Parathyroid adenoma (tissue), 2 donors: ENCODE measurements around the gene HAUS7.

ENCODE experiments used
- H2AFZ ChIP-seq: fragments of 300-600 bp; sonication (generic); one replicate; pipeline ENCODE4 v1.7.0; 2017; ENCODE audit warnings: antibody characterized with exemption, mild to moderate bottlenecking
- H3K27ac ChIP-seq: fragments of 300-600 bp; sonication (generic); one replicate; pipeline ENCODE4 v1.7.0; 2017
- H3K27me3 ChIP-seq: fragments of 300-600 bp; sonication (generic); one replicate; pipeline ENCODE4 v1.7.0; 2017; ENCODE audit warnings: low read length; ENCODE audit not compliant: control insufficient read depth, insufficient read depth
- H3K36me3 ChIP-seq: fragments of 300-600 bp; sonication (generic); one replicate; pipeline ENCODE4 v1.7.0; 2017; ENCODE audit warnings: low read length; ENCODE audit not compliant: control insufficient read depth, insufficient read depth
- H3K4me1 ChIP-seq: fragments of 300-600 bp; sonication (generic); one replicate; pipeline ENCODE4 v1.7.0; 2017; ENCODE audit warnings: control low read depth
- H3K4me2 ChIP-seq: fragments of 300-600 bp; sonication (generic); one replicate; pipeline ENCODE4 v1.7.0; 2017; ENCODE audit warnings: low read length
- H3K4me3 ChIP-seq: fragments of 300-600 bp; sonication (generic); one replicate; pipeline ENCODE4 v1.7.0; 2017; ENCODE audit warnings: low read depth, low read length
- H3K79me2 ChIP-seq: fragments of 300-600 bp; sonication (generic); one replicate; pipeline ENCODE4 v1.7.0; 2017; ENCODE audit warnings: control low read depth
- H3K9ac ChIP-seq: fragments of 300-600 bp; sonication (generic); one replicate; pipeline ENCODE4 v1.7.0; 2017; ENCODE audit warnings: mild to moderate bottlenecking
- H3K9me3 ChIP-seq: fragments of 300-600 bp; sonication (generic); one replicate; pipeline ENCODE4 v1.7.0; 2017; ENCODE audit warnings: low read length; ENCODE audit not compliant: control insufficient read depth
- CTCF ChIP-seq: fragments of 300-600 bp; sonication (generic); IDR thresholded peaks from one replicate; pipeline ENCODE4 v1.7.0; 2017; ENCODE audit warnings: antibody characterized with exemption, mild to moderate bottlenecking
- donor health status: primary hyperparathyroidism.

The HAUS7 gene

GRCh38 chrX:153482376-153483015 lies 12.1 kb upstream of the HAUS7 start:
- no peak overlapping the region for H2AFZ ChIP-seq
- no peaks in the 10 kb centered on the region for H3K27me3 ChIP-seq
- no peaks in the 10 kb centered on the region for H3K9me3 ChIP-seq
- no peak overlapping the region for H3K9ac ChIP-seq
- H3K36me3 ChIP-seq = no peaks in the 10 kb centered on the region
- H3K4me1 ChIP-seq = no peaks in the 10 kb centered on the region
- no peak overlapping the region for H3K4me2 ChIP-seq
- H3K79me2 ChIP-seq = no peaks in the 10 kb centered on the region
- TF ChIP-seq CTCF = no peak
- H3K27ac ChIP-seq = no peak overlapping the region
- no peak overlapping the region for H3K4me3 ChIP-seq

- H3K27me3 ChIP-seq = no peaks in the 10 kb centered on the region
- no peak overlapping the region for H3K27ac ChIP-seq
- no peak overlapping the region for H2AFZ ChIP-seq
- TF ChIP-seq CTCF = no peak
- no peak overlapping the region for H3K9ac ChIP-seq
- no peak overlapping the region for H3K4me2 ChIP-seq
- H3K4me1 ChIP-seq = no peaks in the 10 kb centered on the region
- no peaks in the 10 kb centered on the region for H3K36me3 ChIP-seq
- H3K4me3 ChIP-seq = no peak overlapping the region
- no peaks in the 10 kb centered on the region for H3K79me2 ChIP-seq
- no peaks in the 10 kb centered on the region for H3K9me3 ChIP-seq
These were observed 10.7 kb upstream of the HAUS7 start for GRCh38 chrX:153481043-153481442.

- H3K4me1 ChIP-seq = no peaks in the 10 kb centered on the region
- no peak overlapping the region for H2AFZ ChIP-seq
- TF ChIP-seq CTCF = no peak
- no peaks in the 10 kb centered on the region for H3K36me3 ChIP-seq
- no peak overlapping the region for H3K9ac ChIP-seq
- H3K9me3 ChIP-seq = no peaks in the 10 kb centered on the region
- H3K27ac ChIP-seq = no peak overlapping the region
- H3K79me2 ChIP-seq = no peaks in the 10 kb centered on the region
- H3K4me2 ChIP-seq = no peak overlapping the region
- H3K4me3 ChIP-seq = no peak overlapping the region
- H3K27me3 ChIP-seq = no peaks in the 10 kb centered on the region
These were observed 8.4 kb upstream of the HAUS7 start for GRCh38 chrX:153478746-153479145.

- H3K4me1 ChIP-seq = no peaks in the 10 kb centered on the region
- no peak overlapping the region for H3K4me3 ChIP-seq
- no peak overlapping the region for H3K27ac ChIP-seq
- H3K4me2 ChIP-seq = no peak overlapping the region
- no peaks in the 10 kb centered on the region for H3K79me2 ChIP-seq
- TF ChIP-seq CTCF = no peak
- no peak overlapping the region for H2AFZ ChIP-seq
- H3K27me3 ChIP-seq = no peaks in the 10 kb centered on the region
- H3K9ac ChIP-seq = no peak overlapping the region
- no peaks in the 10 kb centered on the region for H3K36me3 ChIP-seq
- no peaks in the 10 kb centered on the region for H3K9me3 ChIP-seq
These were observed 7.5 kb upstream of the HAUS7 start for GRCh38 chrX:153477901-153478300.

GRCh38 chrX:153477364-153477857 lies 7.0 kb upstream of the HAUS7 start:
- no peak overlapping the region for H3K27ac ChIP-seq
- no peaks in the 10 kb centered on the region for H3K27me3 ChIP-seq
- H3K9me3 ChIP-seq = no peaks in the 10 kb centered on the region

More at GRCh38 chrX:153477364-153477857, 7.0 kb upstream of the HAUS7 start:
- Histone ChIP-seq H3K4me3 (no peak overlapping the region), H3K9ac (no peak overlapping the region), H3K36me3 (no peaks in the 10 kb centered on the region), H3K79me2 (no peaks in the 10 kb centered on the region), H2AFZ (no peak overlapping the region), H3K4me2 (no peak overlapping the region), H3K4me1 (no peaks in the 10 kb centered on the region)
- no peak for TF ChIP-seq CTCF
